A673 (cell line): ENCODE measurements around the gene DLGAP1. TPM values are rescaled to one million over a fixed set of nuclear protein-coding genes. Genes with fewer than 3 reads are reported as not detected.
A peak's percentile ranks its signal among the peaks of the same experiment; 100 is the strongest.

Source experiments
- BruUV-seq: library from RNA; stranded (reverse); fragments of 400-500 nt; replicated peaks from 2 replicates; lab custom pipeline; 2021; lab: Mats Ljungman, UMichigan
- CTCF ChIA-PET: fragments of 300-600 bp; sonication (Branson Sonifier 250); formaldehyde crosslinking; loops from one replicate; lab custom pipeline; 2022; ENCODE audit warnings: antibody characterized with exemption; lab: Charles Lee
- POLR2A ChIA-PET: fragments of 300-600 bp; sonication (Branson Sonifier 250); formaldehyde crosslinking; loops from one replicate; lab custom pipeline; 2022; ENCODE audit warnings: antibody characterized with exemption; ENCODE audit not compliant: low non-redundant PET; lab: Charles Lee
- DNase-seq: peaks from one replicate; pipeline ENCODE4 v3.0.0-alpha.2; 2015; ENCODE audit warnings: low spot score
- H3K27ac ChIP-seq: fragments of 200-600 bp; sonication (generic); 2 replicates; pipeline ENCODE4 v1.5.1; 2016; ENCODE audit warnings: mixed run types, low read depth, mild to moderate bottlenecking, mixed read lengths, antibody characterized with exemption, low read length; ENCODE audit not compliant: poor library complexity, severe bottlenecking
- H3K27me3 ChIP-seq: fragments of 200-600 bp; sonication (generic); replicated peaks from 2 replicates; pipeline ENCODE4 v1.6.1; 2017; ENCODE audit warnings: mixed run types, low read depth, mild to moderate bottlenecking, mixed read lengths, antibody characterized with exemption, low read length; ENCODE audit not compliant: insufficient read depth, poor library complexity
- H3K36me3 ChIP-seq: fragments of 200-600 bp; sonication (generic); 2 replicates; pipeline ENCODE4 v1.6.1; 2016; ENCODE audit warnings: mixed run types, mild to moderate bottlenecking, mixed read lengths, antibody characterized with exemption, low read length; ENCODE audit not compliant: insufficient read depth, poor library complexity, severe bottlenecking
- H3K4me1 ChIP-seq: fragments of 200-600 bp; sonication (generic); 2 replicates; pipeline ENCODE4 v1.6.1; 2017; ENCODE audit warnings: mixed run types, mild to moderate bottlenecking, mixed read lengths, antibody characterized with exemption, low read length; ENCODE audit not compliant: insufficient read depth, poor library complexity, severe bottlenecking
- H3K4me3 ChIP-seq: fragments of 200-600 bp; sonication (generic); 2 replicates; pipeline ENCODE4 v1.5.1; 2016; ENCODE audit warnings: low read depth, mixed run types, mild to moderate bottlenecking, mixed read lengths, low read length; ENCODE audit not compliant: poor library complexity, severe bottlenecking
- H3K9me3 ChIP-seq: fragments of 200-600 bp; sonication (generic); 2 replicates; pipeline ENCODE4 v1.6.1; 2016; ENCODE audit warnings: mixed run types, low read depth, mild to moderate bottlenecking, mixed read lengths, antibody characterized with exemption, low read length; ENCODE audit not compliant: poor library complexity, severe bottlenecking
- CTCF ChIP-seq: fragments of 300-800, 200-600 bp; sonication (generic); conservative IDR thresholded peaks from 2 replicates; pipeline ENCODE4 v1.5.1; 2017; ENCODE audit warnings: low read depth, mild to moderate bottlenecking, antibody characterized with exemption, low read length, moderate library complexity, mixed read lengths
- EZH2 ChIP-seq: fragments of 200-600 bp; sonication (generic); IDR thresholded peaks from 2 replicates; pipeline ENCODE4 v1.6.1; 2017; ENCODE audit warnings: borderline replicate concordance, low read depth, mild to moderate bottlenecking, mixed read lengths, antibody characterized with exemption, low read length; ENCODE audit not compliant: poor library complexity, severe bottlenecking
- intact Hi-C: fragments of 100-400 bp; cut with micrococcal nuclease; formaldehyde crosslinking; loops from one replicate; pipeline ENCODE4 v1.10.0; 2022; ENCODE audit not compliant: unreplicated experiment
- total RNA-seq: library from RNA; stranded (reverse); gene quantifications from 2 replicates; pipeline ENCODE4 v1.2.3, GENCODE V29; 2021

Gene DLGAP1
- total RNA-seq, 1 experiment from 2014 or later = 135 TPM

- POLR2A ChIA-PET = no interaction called here
- Histone ChIP-seq H3K27me3 (no peaks in the 10 kb centered on the region), H3K36me3 (peaks cover 1% of the 10 kb centered on the region), H3K27ac (peak overlapping the region; percentile 60), H3K4me3 (no peak overlapping the region), H3K4me1 (peaks cover 40% of the 10 kb centered on the region), H3K9me3 (no peaks in the 10 kb centered on the region)
- TF ChIP-seq CTCF (no peak), EZH2 (no peak)
- peak; percentile 94 for DNase-seq
- BruUV-seq = TSS peak; percentile 4
- CTCF ChIA-PET = no interaction called here
- intact Hi-C loops = no loop called here
Observed at GRCh38 chr18:3511980-3512379, 943.1 kb downstream of the DLGAP1 start.

- ChIA-PET CTCF (interaction anchor here (0.5 kb wide), 1 partner anchor 13 kb away, joined by 3 read pairs; no protein-coding TSS in a partner anchor), POLR2A (no interaction called here)
- no TSS peak for BruUV-seq
- Histone ChIP-seq H3K27me3 (no peaks in the 10 kb centered on the region), H3K36me3 (peaks cover 7% of the 10 kb centered on the region), H3K4me1 (peaks cover 40% of the 10 kb centered on the region), H3K9me3 (no peaks in the 10 kb centered on the region), H3K4me3 (no peak overlapping the region), H3K27ac (no peak overlapping the region)
- no peak for DNase-seq
- intact Hi-C loops = no loop called here
- TF ChIP-seq EZH2 = no peak
- no peak for TF ChIP-seq CTCF
Observed at GRCh38 chr18:3510896-3511295, 944.2 kb downstream of the DLGAP1 start.

DNA sequence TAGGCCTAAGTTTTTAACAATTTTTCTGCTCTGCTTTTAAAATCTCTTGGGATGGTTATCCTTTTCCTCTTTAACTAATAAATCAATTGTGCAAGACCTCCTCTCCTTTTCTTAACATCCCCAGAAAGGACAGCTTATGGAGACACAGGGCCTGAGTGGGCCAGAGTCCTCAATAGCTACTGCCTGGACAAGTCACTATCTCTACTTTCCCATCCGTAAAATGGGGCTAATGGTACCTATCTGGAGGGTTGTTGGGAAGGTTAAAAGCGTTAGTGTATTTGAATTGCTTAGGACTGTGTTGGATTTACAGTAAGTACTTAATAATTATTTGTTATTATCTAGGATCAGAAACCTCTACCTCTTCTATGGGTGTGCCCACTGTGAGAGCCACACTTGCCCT, 945.1 kb downstream of the DLGAP1 start:
- DNase-seq = no peak
- no TSS peak for BruUV-seq
- Histone ChIP-seq H3K27me3 (no peaks in the 10 kb centered on the region), H3K4me1 (peaks cover 40% of the 10 kb centered on the region), H3K27ac (no peak overlapping the region), H3K36me3 (peaks cover 7% of the 10 kb centered on the region), H3K9me3 (no peaks in the 10 kb centered on the region), H3K4me3 (no peak overlapping the region)
- ChIA-PET CTCF (no interaction called here), POLR2A (no interaction called here)
- intact Hi-C loops = no loop called here
- TF ChIP-seq CTCF (no peak), EZH2 (no peak)
